ENCODE results near the gene PCDHGB4. TPM values are rescaled to one million over a fixed set of nuclear protein-coding genes. Genes with fewer than 3 reads are reported as not detected.
"Not testable (repeated sequence)": the region's sequence is repeated elsewhere in the genome, so short reads cannot be mapped to it uniquely, and the experiment has no call there.

PCDHGB4 gene
- total RNA-seq, 1 experiment from 2014 or later = not detected

DNA sequence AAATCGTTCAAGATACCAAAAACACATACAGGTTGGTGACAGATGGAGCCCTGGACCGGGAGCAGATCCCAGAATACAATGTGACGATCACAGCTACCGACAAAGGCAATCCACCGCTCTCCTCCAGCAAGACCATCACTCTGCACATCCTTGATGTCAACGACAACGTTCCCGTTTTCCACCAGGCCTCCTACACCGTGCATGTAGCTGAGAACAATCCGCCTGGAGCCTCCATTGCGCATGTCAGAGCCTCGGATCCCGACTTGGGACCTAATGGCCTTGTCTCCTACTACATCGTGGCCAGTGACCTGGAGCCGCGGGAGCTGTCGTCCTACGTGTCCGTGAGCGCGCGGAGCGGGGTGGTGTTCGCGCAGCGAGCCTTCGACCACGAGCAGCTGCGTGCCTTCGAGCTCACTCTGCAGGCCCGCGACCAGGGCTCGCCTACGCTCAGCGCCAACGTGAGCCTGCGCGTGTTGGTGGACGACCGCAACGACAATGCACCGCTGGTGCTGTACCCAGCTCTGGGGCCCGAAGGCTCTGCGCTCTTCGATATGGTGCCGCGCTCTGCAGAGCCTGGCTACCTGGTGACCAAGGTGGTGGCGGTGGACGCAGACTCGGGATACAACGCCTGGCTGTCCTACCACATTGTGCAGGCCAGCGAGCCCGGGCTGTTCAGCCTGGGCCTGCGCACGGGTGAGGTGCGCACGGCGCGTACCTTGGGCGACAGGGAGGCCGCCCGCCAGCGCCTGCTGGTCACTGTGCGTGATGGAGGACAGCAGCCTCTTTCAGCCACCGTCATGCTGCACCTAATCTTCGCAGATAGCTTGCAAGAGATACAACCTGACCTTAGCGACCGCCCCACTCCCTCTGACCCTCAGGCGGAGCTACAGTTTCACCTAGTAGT is 15.7 kb upstream of the PCDHGB4 start:
- Histone ChIP-seq H3K4me1 (replicated peaks; ENCODE audit: insufficient read depth) (no peaks in the 10 kb centered on the region), H3K27me3 (ENCODE audit: insufficient read depth, low read depth) (peaks cover 36% of the 10 kb centered on the region; the same call in 1 of the 2 replicates), H3K27ac (no peak overlapping the region), H3K9me2 (ENCODE audit: insufficient read depth) (no peaks in the 10 kb centered on the region), H3K4me2 (no peak overlapping the region), H3K4me3 (no peak overlapping the region), H3F3A (ENCODE audit: insufficient read depth, low read depth) (no peaks in the 10 kb centered on the region), H3K79me2 (ENCODE audit: low read depth) (no peaks in the 10 kb centered on the region), H3K36me3 (ENCODE audit: low read depth) (no peaks in the 10 kb centered on the region), H4K20me1 (ENCODE audit: insufficient read depth) (no peaks in the 10 kb centered on the region), H3K9me3 (ENCODE audit: insufficient read depth, low read depth) (peaks cover 5% of the 10 kb centered on the region; the same call in 1 of the 2 replicates), H2AFZ (no peak overlapping the region)
- no peak for DNase-seq
- intact Hi-C loops (cut with micrococcal nuclease; ENCODE audit: unreplicated experiment) = no loop called here
- POLR2A ChIA-PET (ENCODE audit: unreplicated experiment) = no interaction called here
- no TSS peak for BruUV-seq (replicated peaks)
- CTCF ChIA-PET = interaction anchor here (0.9 kb wide), 1 partner anchor 277 kb away, joined by 3 read pairs; the partner anchor contains the start of gene PCDHB2
- TF ChIP-seq, protein P1, sequence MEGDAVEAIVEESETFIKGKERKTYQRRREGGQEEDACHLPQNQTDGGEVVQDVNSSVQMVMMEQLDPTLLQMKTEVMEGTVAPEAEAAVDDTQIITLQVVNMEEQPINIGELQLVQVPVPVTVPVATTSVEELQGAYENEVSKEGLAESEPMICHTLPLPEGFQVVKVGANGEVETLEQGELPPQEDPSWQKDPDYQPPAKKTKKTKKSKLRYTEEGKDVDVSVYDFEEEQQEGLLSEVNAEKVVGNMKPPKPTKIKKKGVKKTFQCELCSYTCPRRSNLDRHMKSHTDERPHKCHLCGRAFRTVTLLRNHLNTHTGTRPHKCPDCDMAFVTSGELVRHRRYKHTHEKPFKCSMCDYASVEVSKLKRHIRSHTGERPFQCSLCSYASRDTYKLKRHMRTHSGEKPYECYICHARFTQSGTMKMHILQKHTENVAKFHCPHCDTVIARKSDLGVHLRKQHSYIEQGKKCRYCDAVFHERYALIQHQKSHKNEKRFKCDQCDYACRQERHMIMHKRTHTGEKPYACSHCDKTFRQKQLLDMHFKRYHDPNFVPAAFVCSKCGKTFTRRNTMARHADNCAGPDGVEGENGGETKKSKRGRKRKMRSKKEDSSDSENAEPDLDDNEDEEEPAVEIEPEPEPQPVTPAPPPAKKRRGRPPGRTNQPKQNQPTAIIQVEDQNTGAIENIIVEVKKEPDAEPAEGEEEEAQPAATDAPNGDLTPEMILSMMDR (conservative IDR thresholded peaks at IDR 0.05) = no peak
- no peak for TF ChIP-seq EZH2 (IDR thresholded peaks at IDR 0.05; ENCODE audit: low read depth)

DNA sequence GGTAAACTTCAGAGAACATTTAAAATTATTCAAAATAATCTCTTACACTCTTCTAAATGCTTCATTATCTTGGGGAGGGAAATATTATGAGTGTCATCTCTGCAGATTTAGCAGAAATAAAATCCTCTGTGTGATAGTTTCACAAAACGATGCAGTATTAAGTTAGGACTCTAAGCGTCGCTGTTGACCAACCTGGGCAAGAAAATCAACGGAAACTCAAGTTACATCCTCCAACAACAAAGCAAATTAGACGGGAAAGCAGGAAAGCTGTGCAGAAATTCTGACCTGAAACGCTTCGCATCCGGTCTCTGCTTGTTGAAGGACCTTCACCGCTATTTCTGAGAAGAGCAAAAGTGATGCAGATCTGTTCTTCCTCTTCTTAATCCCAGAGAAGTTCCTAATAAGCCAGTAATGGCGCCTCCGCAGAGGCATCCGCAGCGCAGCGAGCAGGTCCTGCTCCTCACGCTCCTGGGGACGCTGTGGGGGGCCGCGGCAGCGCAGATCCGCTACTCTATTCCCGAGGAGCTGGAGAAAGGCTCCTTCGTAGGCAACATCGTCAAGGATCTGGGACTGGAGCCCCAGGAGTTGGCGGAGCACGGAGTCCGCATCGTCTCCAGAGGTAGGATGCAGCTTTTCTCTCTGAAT is 13.7 kb upstream of the PCDHGB4 start, which contains the start of gene PCDHGA6:
Gene PCDHGA6 (plus strand): TSS at position 219 of the 645 bp plus-strand sequence. CDS start 193 bp downstream, at position 412.
- Histone ChIP-seq H3F3A (ENCODE audit: insufficient read depth, low read depth) (no peaks in the 10 kb centered on the region), H3K79me2 (ENCODE audit: low read depth) (no peaks in the 10 kb centered on the region), H2AFZ (no peak within 1 kb of the TSS), H3K9me3 (ENCODE audit: insufficient read depth, low read depth) (no peaks in the 10 kb centered on the region; the same call in 1 of the 2 replicates), H3K27ac (no peak within 1 kb of the TSS), H3K27me3 (ENCODE audit: insufficient read depth, low read depth) (peaks cover 28% of the 10 kb centered on the region; the same call in 1 of the 2 replicates), H3K9me2 (ENCODE audit: insufficient read depth) (no peaks in the 10 kb centered on the region), H3K4me3 (no peak within 1 kb of the TSS), H3K4me1 (replicated peaks; ENCODE audit: insufficient read depth) (no peaks in the 10 kb centered on the region), H3K4me2 (no peak within 1 kb of the TSS), H4K20me1 (ENCODE audit: insufficient read depth) (no peaks in the 10 kb centered on the region), H3K36me3 (ENCODE audit: low read depth) (no peaks in the 10 kb centered on the region)
- BruUV-seq (replicated peaks) = no TSS peak
- no peak for TF ChIP-seq EZH2 (IDR thresholded peaks at IDR 0.05; ENCODE audit: low read depth)
- TF ChIP-seq, protein P1 (conservative IDR thresholded peaks at IDR 0.05) = peak; percentile 46; the same call in 1 of the 2 replicates
- POLR2A ChIA-PET (ENCODE audit: unreplicated experiment) = no interaction called here
- no peak for DNase-seq
- intact Hi-C loops (cut with micrococcal nuclease; ENCODE audit: unreplicated experiment) = no loop called here
- CTCF ChIA-PET = interaction anchor here (1.0 kb wide), 1 partner anchor 192 kb away, joined by 3 read pairs; no protein-coding TSS in a partner anchor

DNA sequence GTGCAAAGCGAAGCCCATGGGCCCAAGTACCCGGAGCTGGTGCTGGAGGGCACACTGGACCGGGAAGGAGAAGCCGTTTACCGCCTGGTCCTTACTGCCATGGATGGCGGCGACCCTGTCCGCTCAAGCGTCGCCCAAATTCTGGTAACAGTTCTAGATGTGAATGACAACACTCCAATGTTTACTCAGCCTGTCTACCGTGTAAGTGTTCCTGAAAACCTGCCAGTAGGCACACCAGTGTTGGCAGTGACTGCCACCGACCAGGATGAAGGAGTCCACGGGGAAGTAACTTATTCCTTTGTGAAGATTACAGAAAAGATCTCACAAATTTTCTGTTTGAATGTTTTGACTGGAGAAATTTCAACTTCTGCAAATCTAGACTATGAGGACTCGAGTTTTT is 12.9 kb upstream of the PCDHGB4 start:
- H3K4me2 ChIP-seq = no peak overlapping the region
- no TSS peak for BruUV-seq (replicated peaks)

DNA sequence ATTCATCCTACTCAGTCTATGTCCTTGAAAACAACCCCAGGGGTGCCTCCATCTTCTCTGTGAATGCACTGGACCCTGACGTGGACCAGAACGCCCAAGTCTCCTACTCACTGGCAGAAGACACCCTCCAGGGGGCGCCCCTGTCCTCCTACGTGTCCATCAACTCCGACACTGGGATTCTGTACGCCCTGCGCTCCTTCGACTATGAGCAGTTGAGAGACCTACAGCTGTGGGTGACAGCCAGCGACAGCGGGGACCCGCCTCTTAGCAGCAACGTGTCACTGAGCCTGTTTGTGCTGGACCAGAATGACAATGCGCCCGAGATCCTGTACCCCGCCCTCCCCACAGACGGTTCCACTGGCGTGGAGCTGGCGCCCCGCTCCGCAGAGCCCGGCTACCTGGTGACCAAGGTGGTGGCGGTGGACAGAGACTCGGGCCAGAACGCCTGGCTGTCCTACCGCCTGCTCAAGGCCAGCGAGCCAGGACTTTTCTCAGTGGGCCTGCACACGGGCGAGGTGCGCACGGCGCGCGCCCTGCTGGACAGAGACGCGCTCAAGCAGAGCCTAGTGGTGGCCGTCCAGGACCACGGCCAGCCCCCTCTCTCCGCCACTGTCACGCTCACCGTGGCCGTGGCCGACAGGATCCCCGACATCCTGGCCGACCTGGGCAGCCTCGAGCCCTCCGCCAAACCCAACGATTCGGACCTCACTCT is 11.9 kb upstream of the PCDHGB4 start:
- H3K4me1 ChIP-seq (replicated peaks; ENCODE audit: insufficient read depth); H3K9me2 ChIP-seq (ENCODE audit: insufficient read depth); POLR2A ChIA-PET (ENCODE audit: unreplicated experiment); intact Hi-C loops (cut with micrococcal nuclease; ENCODE audit: unreplicated experiment); H3K4me2 ChIP-seq; H3K4me3 ChIP-seq; H3K27ac ChIP-seq; H3K36me3 ChIP-seq (ENCODE audit: low read depth); H2AFZ ChIP-seq; BruUV-seq (replicated peaks); H3K9me3 ChIP-seq (ENCODE audit: insufficient read depth, low read depth); CTCF ChIA-PET; H3F3A ChIP-seq (ENCODE audit: insufficient read depth, low read depth); DNase-seq; H4K20me1 ChIP-seq (ENCODE audit: insufficient read depth); H3K79me2 ChIP-seq (ENCODE audit: low read depth): not testable (repeated sequence)
- H3K27me3 ChIP-seq (ENCODE audit: insufficient read depth, low read depth) = peaks cover 20% of the 10 kb centered on the region; the same call in 1 of the 2 replicates

More for the DNA sequence above, 12.9 kb upstream of the PCDHGB4 start:
- no peaks in the 10 kb centered on the region for H3K9me2 ChIP-seq (ENCODE audit: insufficient read depth)
- no peak overlapping the region for H3K4me3 ChIP-seq
- H3K27ac ChIP-seq = no peak overlapping the region
- intact Hi-C loops (cut with micrococcal nuclease; ENCODE audit: unreplicated experiment) = no loop called here
- no peaks in the 10 kb centered on the region for H3F3A ChIP-seq (ENCODE audit: insufficient read depth, low read depth)
- H2AFZ ChIP-seq = no peak overlapping the region
- peaks cover 24% of the 10 kb centered on the region; the same call in 1 of the 2 replicates for H3K27me3 ChIP-seq (ENCODE audit: insufficient read depth, low read depth)
- no peaks in the 10 kb centered on the region for H4K20me1 ChIP-seq (ENCODE audit: insufficient read depth)
- POLR2A ChIA-PET (ENCODE audit: unreplicated experiment) = no interaction called here
- no peaks in the 10 kb centered on the region; the same call in 1 of the 2 replicates for H3K9me3 ChIP-seq (ENCODE audit: insufficient read depth, low read depth)
- TF ChIP-seq, protein P1 (conservative IDR thresholded peaks at IDR 0.05) = no peak
- no peak for TF ChIP-seq EZH2 (IDR thresholded peaks at IDR 0.05; ENCODE audit: low read depth)
- H3K79me2 ChIP-seq (ENCODE audit: low read depth) = no peaks in the 10 kb centered on the region
- H3K36me3 ChIP-seq (ENCODE audit: low read depth) = no peaks in the 10 kb centered on the region
- CTCF ChIA-PET = no interaction called here
- H3K4me1 ChIP-seq (replicated peaks; ENCODE audit: insufficient read depth) = no peaks in the 10 kb centered on the region
- no peak for DNase-seq

Data from PC-9 (cell line).